WTC11 (cell line): ENCODE measurements around the gene RAD51AP2. TPM values are rescaled to one million over a fixed set of nuclear protein-coding genes. Genes with fewer than 3 reads are reported as not detected.

Experiments
- ATAC-seq: fragments of 200-7000 bp; cut with Tn5 transposase; 2 replicates; pipeline ENCODE4 v1.10.0; 2021; ENCODE audit warnings: mild to moderate bottlenecking, moderate library complexity
- CTCF ChIA-PET: fragments of 300-600 bp; sonication (Branson Sonifier 250); formaldehyde crosslinking; loops from one replicate; lab custom pipeline; 2021; ENCODE audit warnings: antibody characterized with exemption; lab: Charles Lee
- POLR2A ChIA-PET: fragments of 350-600 bp; sonication (Branson Sonifier 250); formaldehyde crosslinking; loops from one replicate; lab custom pipeline; 2021; ENCODE audit warnings: antibody characterized with exemption; lab: Charles Lee
- DNase-seq: peaks from one replicate; pipeline ENCODE4 v3.0.0; 2021; ENCODE audit warnings: low spot score
- H3K27ac Mint-ChIP-seq: 2 replicates; pipeline ENCODE4 v1.8.0; 2021; ENCODE audit warnings: mixed read lengths
- H3K27me3 Mint-ChIP-seq: 2 replicates; pipeline ENCODE4 v1.8.0; 2021; ENCODE audit warnings: low read depth, mild to moderate bottlenecking, moderate library complexity, mixed read lengths
- H3K36me3 Mint-ChIP-seq: 2 replicates; pipeline ENCODE4 v1.8.0; 2021; ENCODE audit warnings: mixed read lengths
- H3K4me1 Mint-ChIP-seq: 2 replicates; pipeline ENCODE4 v1.8.0; 2022; ENCODE audit warnings: mixed read lengths
- H3K4me3 Mint-ChIP-seq: 2 replicates; pipeline ENCODE4 v1.8.0; 2021; ENCODE audit warnings: mild to moderate bottlenecking, moderate library complexity, mixed read lengths
- H3K9me3 Mint-ChIP-seq: 2 replicates; pipeline ENCODE4 v1.8.0; 2021; ENCODE audit warnings: mixed read lengths
- CREM ChIP-seq: sonication (generic); formaldehyde crosslinking; IDR thresholded peaks from 2 replicates; pipeline ENCODE4 v1.8.1; 2022; ENCODE audit warnings: mild to moderate bottlenecking, missing genetic modification reagents, moderate library complexity
- ELF4 ChIP-seq: sonication (generic); formaldehyde crosslinking; IDR thresholded peaks from 2 replicates; pipeline ENCODE4 v1.8.1; 2022; ENCODE audit warnings: low read depth, mild to moderate bottlenecking, moderate library complexity, missing genetic modification reagents
- FOXJ3 ChIP-seq: sonication (generic); formaldehyde crosslinking; IDR thresholded peaks from 2 replicates; pipeline ENCODE4 v1.9.0; 2021; ENCODE audit warnings: missing genetic modification reagents, mild to moderate bottlenecking, borderline replicate concordance
- FOXK1 ChIP-seq: sonication (generic); formaldehyde crosslinking; IDR thresholded peaks from 2 replicates; pipeline ENCODE4 v1.8.0; 2022; ENCODE audit warnings: mild to moderate bottlenecking, moderate library complexity, missing genetic modification reagents
- GABPB1 ChIP-seq: sonication (generic); formaldehyde crosslinking; IDR thresholded peaks from 2 replicates; pipeline ENCODE4 v1.8.1; 2023; ENCODE audit warnings: mild to moderate bottlenecking, missing genetic modification reagents
- HMGA2 ChIP-seq: fragments of 250-450 bp; sonication (Bioruptor Pico); IDR thresholded peaks from 2 replicates; pipeline ENCODE4 v1.4.0; 2021; ENCODE audit warnings: mild to moderate bottlenecking, moderate library complexity
- NR2C2 ChIP-seq: sonication (generic); formaldehyde crosslinking; IDR thresholded peaks from 2 replicates; pipeline ENCODE4 v1.8.0; 2022; ENCODE audit warnings: mild to moderate bottlenecking, missing genetic modification reagents
- SOX15 ChIP-seq: fragments of 250-450 bp; sonication (Bioruptor Pico); IDR thresholded peaks from 2 replicates; pipeline ENCODE4 v1.9.0; 2021; ENCODE audit warnings: mild to moderate bottlenecking
- TCF7 ChIP-seq: sonication (generic); formaldehyde crosslinking; IDR thresholded peaks from 2 replicates; pipeline ENCODE4 v1.8.0; 2022; ENCODE audit warnings: mild to moderate bottlenecking, low read depth, missing genetic modification reagents, moderate library complexity
- ZNF121 ChIP-seq: sonication (generic); formaldehyde crosslinking; IDR thresholded peaks from 2 replicates; pipeline ENCODE4 v1.8.0; 2023; ENCODE audit warnings: missing genetic modification reagents
- ZNF232 ChIP-seq: sonication (generic); formaldehyde crosslinking; IDR thresholded peaks from 2 replicates; pipeline ENCODE4 v1.8.0; 2022; ENCODE audit warnings: mild to moderate bottlenecking, missing genetic modification reagents
- ZNF263 ChIP-seq: sonication (generic); formaldehyde crosslinking; IDR thresholded peaks from 2 replicates; pipeline ENCODE4 v1.8.1; 2022; ENCODE audit warnings: low read depth, mild to moderate bottlenecking, moderate library complexity, missing genetic modification reagents
- ZNF317 ChIP-seq: sonication (generic); formaldehyde crosslinking; IDR thresholded peaks from 2 replicates; pipeline ENCODE4 v1.8.1; 2023; ENCODE audit warnings: low read depth, mild to moderate bottlenecking, moderate library complexity, missing genetic modification reagents, borderline replicate concordance
- ZNF671 ChIP-seq: fragments of 250-450 bp; sonication (Bioruptor Pico); IDR thresholded peaks from 2 replicates; pipeline ENCODE4 v1.8.0; 2021; ENCODE audit warnings: mild to moderate bottlenecking
- ZSCAN18 ChIP-seq: fragments of 250-450 bp; sonication (Bioruptor Pico); IDR thresholded peaks from 2 replicates; pipeline ENCODE4 v2.1.2; 2022; ENCODE audit warnings: mild to moderate bottlenecking, moderate library complexity
- total RNA-seq: library from RNA; stranded (reverse); gene quantifications from 3 replicates; pipeline ENCODE4 v1.2.3, GENCODE V29; 2021
- TF ChIP-seq, protein P1 (sequence below): sonication (generic); formaldehyde crosslinking; IDR thresholded peaks from 2 replicates; pipeline ENCODE4 v1.8.0; 2023; ENCODE audit warnings: missing genetic modification reagents, mild to moderate bottlenecking, borderline replicate concordance
- TF ChIP-seq, protein P2 (sequence below): sonication (generic); formaldehyde crosslinking; IDR thresholded peaks from 2 replicates; pipeline ENCODE4 v1.8.1; 2023; ENCODE audit warnings: mild to moderate bottlenecking, moderate library complexity, missing genetic modification reagents
- TF ChIP-seq, protein P3 (sequence below): sonication (generic); formaldehyde crosslinking; IDR thresholded peaks from 2 replicates; pipeline ENCODE4 v1.8.1; 2022; ENCODE audit warnings: low read depth, missing genetic modification reagents, borderline replicate concordance

RAD51AP2 gene
- total RNA-seq, 1 experiment from 2014 or later = 0.26 TPM

GRCh38 chr2:17536416-17536815, 18.2 kb upstream of the RAD51AP2 start (continued):
- no peak for TF ChIP-seq ZSCAN18 (CRISPR knock-in tag)
- TF ChIP-seq ELF4 (CRISPR knock-in tag) = no peak
- no peak for TF ChIP-seq CREM (CRISPR knock-in tag)
- TF ChIP-seq FOXK1 (CRISPR knock-in tag) = no peak
- TF ChIP-seq, all 79 proteins: peak for 0

DNA sequence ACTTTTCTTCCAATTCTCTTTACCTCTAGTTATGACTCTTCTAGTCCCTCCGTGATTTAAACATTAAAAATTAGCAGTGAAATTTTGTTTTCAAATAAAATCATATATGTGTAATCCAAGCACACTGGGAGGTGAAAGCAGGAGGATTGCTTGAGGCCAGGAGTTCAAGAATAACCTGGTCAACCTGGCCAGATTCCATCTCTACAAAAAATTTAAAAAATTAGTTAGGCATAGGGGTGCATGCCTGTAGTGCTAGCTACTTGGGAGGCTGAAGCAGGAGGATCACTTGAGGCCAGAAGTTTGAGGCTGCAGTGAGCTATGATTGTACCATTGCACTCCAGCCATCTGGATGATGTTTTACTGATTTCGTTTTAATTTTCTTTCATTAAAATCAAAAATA, 15.3 kb upstream of the RAD51AP2 start:
- Mint-ChIP-seq H3K9me3 (no peaks in the 10 kb centered on the region), H3K4me1 (peaks cover 13% of the 10 kb centered on the region), H3K27me3 (peaks cover 8% of the 10 kb centered on the region), H3K4me3 (no peak overlapping the region), H3K36me3 (no peaks in the 10 kb centered on the region), H3K27ac (no peak overlapping the region)
- ATAC-seq (no peak), DNase-seq (no peak)
- ChIA-PET CTCF (no interaction called here), POLR2A (no interaction called here)
- TF ChIP-seq HMGA2 (CRISPR knock-in tag) (no peak), ZNF263 (CRISPR knock-in tag) (no peak), CREM (CRISPR knock-in tag) (no peak), ZNF121 (no peak), ZNF671 (CRISPR knock-in tag) (no peak), TCF7 (no peak), NR2C2 (CRISPR knock-in tag) (no peak), ZNF317 (no peak), GABPB1 (CRISPR knock-in tag) (no peak), SOX15 (CRISPR knock-in tag) (no peak), ZNF232 (CRISPR knock-in tag) (no peak), FOXJ3 (CRISPR knock-in tag) (no peak)
- TF ChIP-seq, protein P1, sequence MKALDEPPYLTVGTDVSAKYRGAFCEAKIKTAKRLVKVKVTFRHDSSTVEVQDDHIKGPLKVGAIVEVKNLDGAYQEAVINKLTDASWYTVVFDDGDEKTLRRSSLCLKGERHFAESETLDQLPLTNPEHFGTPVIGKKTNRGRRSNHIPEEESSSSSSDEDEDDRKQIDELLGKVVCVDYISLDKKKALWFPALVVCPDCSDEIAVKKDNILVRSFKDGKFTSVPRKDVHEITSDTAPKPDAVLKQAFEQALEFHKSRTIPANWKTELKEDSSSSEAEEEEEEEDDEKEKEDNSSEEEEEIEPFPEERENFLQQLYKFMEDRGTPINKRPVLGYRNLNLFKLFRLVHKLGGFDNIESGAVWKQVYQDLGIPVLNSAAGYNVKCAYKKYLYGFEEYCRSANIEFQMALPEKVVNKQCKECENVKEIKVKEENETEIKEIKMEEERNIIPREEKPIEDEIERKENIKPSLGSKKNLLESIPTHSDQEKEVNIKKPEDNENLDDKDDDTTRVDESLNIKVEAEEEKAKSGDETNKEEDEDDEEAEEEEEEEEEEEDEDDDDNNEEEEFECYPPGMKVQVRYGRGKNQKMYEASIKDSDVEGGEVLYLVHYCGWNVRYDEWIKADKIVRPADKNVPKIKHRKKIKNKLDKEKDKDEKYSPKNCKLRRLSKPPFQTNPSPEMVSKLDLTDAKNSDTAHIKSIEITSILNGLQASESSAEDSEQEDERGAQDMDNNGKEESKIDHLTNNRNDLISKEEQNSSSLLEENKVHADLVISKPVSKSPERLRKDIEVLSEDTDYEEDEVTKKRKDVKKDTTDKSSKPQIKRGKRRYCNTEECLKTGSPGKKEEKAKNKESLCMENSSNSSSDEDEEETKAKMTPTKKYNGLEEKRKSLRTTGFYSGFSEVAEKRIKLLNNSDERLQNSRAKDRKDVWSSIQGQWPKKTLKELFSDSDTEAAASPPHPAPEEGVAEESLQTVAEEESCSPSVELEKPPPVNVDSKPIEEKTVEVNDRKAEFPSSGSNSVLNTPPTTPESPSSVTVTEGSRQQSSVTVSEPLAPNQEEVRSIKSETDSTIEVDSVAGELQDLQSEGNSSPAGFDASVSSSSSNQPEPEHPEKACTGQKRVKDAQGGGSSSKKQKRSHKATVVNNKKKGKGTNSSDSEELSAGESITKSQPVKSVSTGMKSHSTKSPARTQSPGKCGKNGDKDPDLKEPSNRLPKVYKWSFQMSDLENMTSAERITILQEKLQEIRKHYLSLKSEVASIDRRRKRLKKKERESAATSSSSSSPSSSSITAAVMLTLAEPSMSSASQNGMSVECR (CRISPR knock-in tag) = no peak
- TF ChIP-seq, protein P2, sequence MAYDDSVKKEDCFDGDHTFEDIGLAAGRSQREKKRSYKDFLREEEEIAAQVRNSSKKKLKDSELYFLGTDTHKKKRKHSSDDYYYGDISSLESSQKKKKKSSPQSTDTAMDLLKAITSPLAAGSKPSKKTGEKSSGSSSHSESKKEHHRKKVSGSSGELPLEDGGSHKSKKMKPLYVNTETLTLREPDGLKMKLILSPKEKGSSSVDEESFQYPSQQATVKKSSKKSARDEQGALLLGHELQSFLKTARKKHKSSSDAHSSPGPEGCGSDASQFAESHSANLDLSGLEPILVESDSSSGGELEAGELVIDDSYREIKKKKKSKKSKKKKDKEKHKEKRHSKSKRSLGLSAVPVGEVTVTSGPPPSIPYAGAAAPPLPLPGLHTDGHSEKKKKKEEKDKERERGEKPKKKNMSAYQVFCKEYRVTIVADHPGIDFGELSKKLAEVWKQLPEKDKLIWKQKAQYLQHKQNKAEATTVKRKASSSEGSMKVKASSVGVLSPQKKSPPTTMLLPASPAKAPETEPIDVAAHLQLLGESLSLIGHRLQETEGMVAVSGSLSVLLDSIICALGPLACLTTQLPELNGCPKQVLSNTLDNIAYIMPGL = no peak
- TF ChIP-seq, protein P3, sequence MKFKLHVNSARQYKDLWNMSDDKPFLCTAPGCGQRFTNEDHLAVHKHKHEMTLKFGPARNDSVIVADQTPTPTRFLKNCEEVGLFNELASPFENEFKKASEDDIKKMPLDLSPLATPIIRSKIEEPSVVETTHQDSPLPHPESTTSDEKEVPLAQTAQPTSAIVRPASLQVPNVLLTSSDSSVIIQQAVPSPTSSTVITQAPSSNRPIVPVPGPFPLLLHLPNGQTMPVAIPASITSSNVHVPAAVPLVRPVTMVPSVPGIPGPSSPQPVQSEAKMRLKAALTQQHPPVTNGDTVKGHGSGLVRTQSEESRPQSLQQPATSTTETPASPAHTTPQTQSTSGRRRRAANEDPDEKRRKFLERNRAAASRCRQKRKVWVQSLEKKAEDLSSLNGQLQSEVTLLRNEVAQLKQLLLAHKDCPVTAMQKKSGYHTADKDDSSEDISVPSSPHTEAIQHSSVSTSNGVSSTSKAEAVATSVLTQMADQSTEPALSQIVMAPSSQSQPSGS (CRISPR knock-in tag) = no peak
